NOMO-1 treated with dmso at 0.1 percent for 144 hours (cell line): Measurements from ENCODE around the gene CAMTA1.

Source experiments
- DNase-seq: peaks from one replicate; lab custom pipeline; 2025; ENCODE audit not compliant: unreplicated experiment; lab: John Stamatoyannopoulos, UW

CAMTA1 gene

DNA sequence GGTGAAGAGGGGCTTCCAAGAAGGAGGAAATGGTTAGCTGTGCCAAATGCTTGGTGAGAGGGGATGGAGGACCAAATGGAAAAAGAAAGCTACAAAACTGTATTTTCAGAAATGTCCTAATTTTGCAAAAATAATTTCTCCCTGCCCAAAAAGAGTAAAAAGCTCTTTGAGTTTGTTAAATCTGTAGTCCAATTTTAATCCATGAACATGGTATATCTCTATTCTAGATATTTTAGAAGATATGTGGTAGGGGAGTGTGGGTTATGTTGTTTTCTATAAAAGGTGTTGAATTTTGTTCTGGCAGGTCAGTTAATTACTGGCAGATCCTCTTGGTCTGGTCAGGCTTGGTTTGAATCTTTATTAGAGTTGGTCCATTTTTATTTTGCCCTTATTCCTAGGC, 511.7 kb downstream of the CAMTA1 start:
- no peak for DNase-seq

DNA sequence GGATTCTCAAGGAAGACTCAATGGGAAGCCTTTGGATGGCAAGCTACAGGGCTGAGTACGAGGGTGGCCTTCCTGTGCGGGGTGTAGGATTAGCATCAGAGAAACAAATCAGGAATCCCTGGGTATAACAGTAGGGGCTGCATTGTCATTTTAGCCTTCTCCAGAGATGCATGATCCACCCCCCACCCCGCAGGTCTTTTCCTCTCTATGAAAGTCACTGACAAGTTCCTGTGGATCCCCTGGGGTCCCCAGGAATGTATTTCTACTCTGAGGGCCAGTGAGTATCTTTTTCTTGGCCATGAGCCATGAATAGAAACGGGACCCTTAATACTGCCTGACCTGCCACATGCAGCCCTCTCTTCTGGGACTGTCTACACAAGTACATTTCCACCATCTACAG, 512.9 kb downstream of the CAMTA1 start:
- DNase-seq: no peak

DNA sequence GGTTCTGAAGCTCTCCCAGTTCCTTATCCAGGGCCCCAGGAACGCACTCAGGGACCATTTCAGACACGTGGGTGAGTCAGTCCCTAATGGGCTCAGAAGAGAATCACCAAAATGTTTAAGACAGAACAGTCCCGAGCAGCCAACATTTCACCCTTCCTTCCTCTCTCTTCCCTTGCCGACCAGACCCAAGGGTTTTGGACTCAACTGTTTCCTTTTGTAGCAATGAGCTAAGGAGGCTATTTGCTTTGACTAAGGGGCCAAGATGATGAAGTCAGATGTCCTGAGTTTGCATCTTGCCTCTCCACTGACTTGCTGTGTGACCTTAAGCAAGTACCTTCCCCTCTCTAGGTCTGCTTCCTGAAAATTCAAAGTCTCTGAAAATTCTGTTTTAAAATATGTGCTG, 513.5 kb downstream of the CAMTA1 start:
- no peak for DNase-seq

DNA sequence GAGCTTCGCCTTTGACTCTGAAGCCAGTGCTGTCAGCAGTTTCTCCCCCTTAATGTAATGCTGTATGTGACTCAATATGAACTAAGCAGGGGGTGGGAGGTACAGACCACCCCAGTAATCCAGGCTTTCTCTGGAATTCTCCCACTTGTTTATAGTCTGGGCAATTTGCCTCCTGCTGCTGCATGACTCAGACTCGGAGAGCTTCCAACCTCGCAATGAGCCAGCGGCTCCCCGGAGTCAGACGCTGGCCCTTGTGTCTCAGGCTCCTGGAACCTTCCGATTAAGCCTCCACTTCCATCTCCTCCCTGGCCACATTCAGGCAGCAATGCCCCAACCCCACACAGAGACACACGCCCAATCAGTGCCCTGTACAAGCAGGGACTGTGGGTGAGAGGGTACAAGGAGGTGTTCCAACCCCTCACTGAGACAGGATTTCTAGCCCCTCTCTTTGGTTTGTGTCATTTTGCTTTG, 514.1 kb downstream of the CAMTA1 start:
- DNase-seq: no peak

DNA sequence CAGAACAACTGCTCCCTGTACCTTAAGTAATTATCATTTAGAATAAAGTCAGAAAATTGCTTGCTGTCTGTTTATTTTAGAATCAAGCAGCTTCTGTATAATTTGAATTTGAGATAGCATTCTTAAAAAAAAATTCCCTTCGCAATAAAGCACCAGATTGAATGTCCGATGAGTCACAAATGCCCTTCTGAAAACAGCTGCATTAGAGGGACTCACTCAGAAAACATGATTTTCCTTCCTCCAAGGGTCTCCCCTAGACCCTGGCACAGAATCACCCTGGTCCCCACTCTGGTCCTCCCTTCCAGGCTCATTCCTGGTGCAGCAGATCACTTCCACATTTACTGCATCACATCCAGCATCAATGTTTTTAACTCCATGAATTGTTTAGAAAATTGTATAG, 514.7 kb downstream of the CAMTA1 start:
- no peak for DNase-seq

DNA sequence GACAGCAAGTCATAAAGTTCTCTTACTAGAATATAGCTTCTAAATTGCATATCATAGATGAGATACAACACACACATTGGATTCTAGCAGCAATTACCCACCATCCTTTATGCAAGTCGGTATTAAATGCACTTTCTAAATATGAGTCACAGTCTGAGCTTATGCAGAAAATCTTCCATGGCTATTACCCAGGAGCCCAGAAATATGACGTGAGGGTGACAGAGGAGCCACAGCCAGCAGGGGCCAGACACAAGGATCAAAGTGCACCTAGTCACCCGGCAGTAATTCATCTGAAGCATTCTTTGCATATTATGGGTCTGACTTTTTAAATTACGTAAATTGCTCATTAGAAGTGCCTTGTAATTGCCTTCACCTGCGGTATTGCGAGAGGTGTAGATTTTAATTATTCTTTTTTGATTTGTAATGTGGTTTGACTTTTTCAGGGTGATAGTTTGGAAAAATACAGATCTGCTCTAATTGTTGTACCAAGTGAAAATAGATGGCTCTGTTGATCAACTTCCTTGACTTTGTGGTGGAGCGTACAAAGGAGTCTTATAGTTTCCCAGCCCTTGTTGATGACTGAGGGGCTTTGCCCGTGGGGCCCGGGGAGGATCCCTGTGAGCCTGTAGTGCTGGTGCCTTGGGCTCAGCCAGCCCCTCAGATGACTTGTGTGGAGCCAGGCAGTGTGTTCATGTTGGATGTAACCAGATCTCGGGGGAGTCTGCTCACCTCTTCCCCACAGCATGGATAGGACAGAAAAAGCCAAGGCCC, 515.8 kb downstream of the CAMTA1 start:
- DNase-seq: no peak

DNA sequence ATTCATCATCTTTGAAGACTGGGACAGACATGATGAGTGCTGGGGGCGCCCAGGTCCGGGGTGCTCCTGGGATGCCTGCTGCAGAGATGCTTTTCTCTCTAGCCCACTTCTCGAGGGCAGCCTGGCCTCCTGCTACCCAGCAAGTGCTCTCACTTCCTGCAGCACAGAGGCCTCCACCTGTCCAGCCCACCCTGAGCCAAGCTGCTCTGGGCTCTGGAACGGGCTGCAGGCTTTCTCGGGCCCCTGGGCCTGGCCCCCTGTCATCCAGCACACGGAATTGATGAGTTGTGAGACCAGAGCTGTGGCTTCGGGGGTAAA, 516.4 kb downstream of the CAMTA1 start:
- DNase-seq: no peak

DNA sequence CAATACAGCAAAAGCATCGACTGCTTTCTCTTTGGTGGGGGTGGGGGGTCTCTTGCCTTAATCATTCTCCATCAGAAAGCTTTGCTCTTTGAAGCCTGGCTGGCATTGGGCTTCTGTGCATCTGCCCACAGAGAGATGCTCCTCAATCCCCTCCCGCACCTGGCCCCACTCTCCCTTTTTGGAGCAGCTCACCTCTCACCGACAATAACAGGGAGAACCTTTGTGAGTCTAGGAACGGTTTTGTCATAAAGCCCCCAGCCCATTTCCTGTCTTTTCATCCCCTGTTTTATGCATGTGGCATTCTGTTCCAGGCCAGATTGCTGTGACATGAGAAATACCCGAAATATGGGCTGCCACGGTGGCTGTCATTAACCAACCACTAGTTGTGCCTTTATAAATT, 516.9 kb downstream of the CAMTA1 start:
- DNase-seq: no peak

DNA sequence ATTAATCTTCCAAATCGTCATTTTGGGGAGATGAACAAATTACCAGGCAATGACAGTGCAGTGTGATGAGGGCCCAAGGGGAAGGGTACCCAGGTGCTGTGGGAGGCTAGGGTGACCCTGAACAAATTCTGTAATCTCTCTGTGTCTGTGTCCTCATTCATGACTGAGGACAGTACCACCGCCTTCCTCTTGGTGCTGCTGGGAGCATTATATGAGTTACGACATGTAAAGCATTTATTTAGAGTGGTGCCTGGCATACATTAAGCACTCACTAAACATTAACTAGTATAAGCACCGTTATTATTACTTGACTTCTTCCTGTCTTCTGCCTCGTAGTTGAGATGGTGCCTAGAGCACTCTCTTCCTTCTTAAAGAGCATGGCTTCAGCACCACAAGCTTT, 517.6 kb downstream of the CAMTA1 start:
- no peak for DNase-seq

DNA sequence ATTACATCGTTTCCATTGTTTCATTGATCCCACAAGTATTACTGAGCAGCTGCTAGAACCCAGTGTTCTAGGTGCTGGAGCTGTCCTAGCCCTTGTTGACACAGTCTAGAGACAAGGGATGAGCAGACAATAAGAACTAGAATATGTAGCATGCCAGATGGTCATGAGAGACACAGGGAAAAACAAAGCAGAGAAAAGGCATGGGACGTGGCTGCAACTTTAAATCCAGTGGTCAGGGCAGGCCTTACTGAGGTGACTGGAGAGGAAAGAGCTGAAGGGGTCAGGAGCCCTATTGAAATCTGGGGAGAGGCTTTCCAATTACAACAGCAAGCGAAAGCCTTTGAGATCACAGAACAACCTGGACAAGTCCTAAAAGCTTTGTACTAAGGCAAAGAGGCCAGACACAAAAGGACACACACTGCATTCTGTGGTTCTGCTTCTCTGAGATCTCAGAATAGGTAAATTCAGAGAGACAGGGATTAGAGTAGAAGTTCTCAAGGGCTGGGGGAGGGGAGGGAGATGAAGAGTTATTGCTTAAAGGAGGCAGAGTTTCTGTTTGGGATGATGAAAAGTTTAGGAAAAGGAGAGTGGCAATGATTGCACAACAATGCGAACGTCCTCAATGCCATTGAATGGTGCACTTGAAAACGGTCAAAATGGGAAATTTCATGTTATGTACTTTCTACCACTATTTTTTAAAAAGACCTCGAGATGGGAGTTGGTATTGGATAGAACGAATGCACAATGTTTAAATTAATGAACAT, 518.5 kb downstream of the CAMTA1 start:
- DNase-seq: no peak

DNA sequence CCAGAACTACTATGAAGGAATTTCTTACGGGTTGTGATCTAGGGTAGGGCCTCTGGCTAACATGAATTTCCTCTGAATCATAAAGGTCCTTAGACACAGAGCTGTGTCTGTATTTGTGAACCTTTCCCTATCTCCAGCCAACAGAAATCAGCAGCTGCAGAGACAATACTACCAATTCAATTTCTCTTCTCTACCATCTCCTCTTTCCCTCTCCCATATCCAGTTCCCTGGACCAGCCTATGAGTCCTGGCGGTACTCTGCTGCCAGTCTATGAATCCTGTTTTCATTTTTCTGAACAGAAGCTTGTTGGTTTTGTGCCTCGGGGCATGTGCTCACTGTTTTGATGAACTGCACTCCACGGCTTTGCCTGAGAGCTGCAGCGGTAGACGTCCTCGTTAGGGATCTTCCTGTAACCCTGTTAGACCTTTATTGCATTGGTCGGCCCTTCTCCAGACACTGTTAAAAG, 527.9 kb downstream of the CAMTA1 start:
- DNase-seq: no peak

DNA sequence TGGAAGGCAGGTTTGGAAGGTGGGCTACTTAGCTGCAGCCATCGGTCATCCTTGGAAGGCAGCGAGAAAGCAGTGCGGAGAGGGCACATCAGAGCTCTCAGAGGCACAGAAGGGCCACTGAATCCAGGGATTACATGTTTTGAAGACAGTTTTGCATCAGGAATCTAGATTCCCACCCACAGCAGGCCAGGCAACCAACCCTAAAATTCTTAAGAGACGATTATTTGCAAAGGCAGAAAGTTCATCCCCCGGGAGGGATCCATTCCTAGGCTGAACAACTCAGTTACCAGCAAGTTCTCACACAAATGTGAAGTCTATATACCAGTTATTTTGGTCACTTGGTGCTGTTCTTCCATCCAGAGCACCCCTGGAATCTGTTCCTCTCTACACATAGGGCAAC, 528.6 kb downstream of the CAMTA1 start:
- DNase-seq: no peak

DNA sequence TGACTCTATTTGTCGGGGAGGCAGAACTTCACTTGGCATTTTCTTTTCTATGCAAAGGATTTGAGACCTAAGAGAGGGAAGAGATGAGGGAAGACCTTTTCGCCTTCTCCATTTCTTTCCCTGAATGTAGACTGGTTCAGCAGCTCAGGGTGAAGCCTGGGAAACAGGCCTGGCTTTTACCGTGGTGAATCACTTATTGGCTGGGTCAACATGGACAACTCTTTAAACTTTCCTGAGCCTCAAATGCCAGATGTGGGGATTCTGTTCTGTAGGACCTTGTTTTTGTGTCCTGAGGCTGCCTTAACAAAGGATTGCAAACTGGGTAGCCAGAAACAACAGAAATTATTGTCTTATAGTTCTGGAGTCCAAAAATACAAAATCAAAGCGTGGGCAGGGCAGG, 530.1 kb downstream of the CAMTA1 start:
- DNase-seq: no peak

DNA sequence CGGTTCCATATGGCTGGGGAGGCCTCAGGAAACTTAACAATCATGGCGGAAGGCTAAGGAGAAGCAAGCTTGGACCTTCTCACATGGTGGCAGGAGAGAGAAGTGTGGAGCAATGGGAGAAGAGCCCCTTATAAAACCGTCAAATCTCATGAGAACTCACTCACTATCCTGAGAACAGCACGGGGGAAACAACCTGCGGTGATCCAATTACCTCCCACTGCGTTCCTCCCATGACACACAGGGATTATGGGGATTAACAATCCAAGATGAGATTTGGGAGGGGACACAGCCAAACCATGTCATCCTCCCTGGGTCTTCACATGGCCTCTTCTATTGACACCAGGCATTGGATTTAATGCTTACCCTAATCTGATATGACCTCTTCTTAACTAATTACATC, 530.7 kb downstream of the CAMTA1 start:
- DNase-seq: no peak

DNA sequence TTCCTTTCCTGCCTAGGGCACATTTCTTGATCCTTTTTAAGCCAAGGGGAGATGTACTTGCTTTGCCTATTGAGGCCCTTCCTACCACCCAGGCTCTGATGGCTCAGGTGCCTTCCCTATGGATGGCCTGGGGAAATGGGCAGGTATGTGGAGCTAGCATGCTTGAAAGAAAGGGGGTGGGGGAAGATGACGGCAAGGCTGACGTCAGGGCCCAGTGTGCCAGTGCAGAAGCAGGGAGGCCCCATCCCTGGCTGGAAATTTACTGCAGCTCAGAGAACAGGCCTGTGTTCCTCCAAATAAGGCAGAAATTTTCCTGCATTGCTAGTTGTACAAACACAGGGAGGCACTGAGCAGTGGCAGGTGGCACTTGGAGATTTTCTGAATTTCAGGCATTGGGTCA, 532.6 kb downstream of the CAMTA1 start:
- no peak for DNase-seq

DNA sequence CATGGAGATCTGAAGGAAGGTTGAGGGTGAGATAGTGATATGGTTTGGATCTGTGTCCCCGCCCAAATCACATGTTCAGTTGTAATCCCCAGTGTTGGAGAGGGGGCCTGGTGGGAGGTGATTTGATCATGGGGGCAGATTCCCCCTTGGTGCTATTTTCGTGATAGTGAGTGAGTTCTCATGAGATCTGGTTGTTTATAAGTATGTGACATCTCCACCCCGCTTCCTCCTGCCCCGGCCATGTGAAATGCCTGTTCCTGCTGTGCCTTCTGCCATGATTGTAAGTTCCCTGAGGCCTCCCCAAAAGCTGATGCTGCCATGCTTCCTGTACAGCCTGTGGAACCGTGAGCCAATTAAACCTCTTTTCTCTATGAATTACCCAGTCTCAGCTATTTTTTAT, 533.9 kb downstream of the CAMTA1 start:
- no peak for DNase-seq

DNA sequence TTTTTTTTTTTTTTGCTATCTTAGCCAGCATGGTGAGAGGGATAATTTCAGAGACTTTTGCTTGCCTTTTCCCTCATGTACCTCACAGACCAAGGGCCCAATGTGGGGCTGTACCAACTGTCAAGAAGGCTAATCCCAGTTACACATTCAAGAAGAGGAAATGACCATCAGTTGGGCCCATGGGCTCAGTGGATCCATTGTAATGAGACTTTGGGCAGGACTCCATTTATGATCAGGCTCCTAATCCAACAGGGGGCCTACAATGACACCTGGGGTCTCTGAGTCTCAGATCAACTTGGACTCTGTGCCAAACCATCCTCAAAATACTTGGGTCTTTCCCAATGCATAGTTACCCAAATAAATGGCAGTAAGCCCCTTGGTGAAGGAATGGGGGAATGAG, 535.4 kb downstream of the CAMTA1 start:
- DNase-seq: no peak

DNA sequence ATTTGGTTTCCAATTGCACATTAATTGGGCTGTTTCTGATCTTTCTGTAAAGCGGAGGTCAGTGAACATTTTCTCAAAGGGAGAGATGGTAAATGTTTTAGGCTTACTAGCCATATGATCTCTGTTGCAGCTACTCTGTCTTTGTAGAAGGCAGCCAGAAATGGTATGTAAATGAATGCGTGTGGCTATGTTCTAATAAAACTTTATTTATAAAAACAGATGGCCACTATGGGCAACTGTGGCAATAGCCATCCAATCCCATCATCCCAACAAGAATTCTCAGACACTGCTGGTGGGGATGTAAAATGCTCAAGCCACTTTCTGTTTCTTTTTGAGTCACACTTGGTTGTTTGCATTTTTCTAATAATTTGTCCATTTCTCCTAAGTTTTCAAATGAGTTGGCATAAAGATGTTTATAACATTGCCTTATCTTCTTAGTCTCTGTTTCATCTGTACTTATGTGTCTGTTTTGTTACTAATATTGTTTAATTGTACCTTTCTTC, 537.1 kb downstream of the CAMTA1 start:
- DNase-seq: no peak

DNA sequence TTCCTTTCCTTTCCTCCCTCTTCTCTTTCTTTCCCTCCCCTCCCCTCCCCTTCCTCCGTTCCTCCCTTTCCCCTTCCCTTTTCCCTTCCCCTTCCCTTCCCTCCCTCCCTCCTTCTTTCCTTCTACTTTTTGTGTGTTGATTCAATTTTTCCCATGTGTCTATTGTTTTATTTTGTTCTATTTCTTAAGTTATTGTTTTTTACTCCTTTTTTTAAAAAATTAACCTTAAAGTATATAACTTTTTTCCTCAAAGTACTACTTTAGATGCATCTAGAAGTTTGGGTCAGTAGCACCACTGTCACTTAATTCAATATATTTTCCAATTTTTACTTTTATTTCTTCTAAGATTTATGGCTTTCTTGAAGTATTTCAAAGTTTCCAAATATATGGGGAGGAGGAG, 537.7 kb downstream of the CAMTA1 start:
- no peak for DNase-seq

DNA sequence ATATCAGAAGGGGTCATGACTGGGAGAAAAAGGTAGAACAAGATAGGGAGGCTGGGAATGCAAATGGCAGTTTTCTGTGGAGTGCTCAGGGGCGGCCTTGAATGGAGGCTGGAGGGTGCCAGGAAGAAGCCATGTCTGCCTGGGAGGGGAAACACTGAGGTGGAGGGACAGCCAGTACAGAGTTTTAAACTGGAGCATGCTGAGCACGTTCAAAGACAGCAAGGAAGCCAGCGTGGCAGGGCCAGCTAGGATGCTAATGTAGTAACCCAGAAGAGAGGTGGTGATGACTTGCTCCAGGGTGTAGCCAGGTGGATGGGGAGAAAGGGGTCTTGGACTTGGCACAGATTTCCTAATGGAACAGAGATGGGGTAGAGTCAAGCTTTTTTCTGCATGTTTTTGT, 540.0 kb downstream of the CAMTA1 start:
- no peak for DNase-seq

DNA sequence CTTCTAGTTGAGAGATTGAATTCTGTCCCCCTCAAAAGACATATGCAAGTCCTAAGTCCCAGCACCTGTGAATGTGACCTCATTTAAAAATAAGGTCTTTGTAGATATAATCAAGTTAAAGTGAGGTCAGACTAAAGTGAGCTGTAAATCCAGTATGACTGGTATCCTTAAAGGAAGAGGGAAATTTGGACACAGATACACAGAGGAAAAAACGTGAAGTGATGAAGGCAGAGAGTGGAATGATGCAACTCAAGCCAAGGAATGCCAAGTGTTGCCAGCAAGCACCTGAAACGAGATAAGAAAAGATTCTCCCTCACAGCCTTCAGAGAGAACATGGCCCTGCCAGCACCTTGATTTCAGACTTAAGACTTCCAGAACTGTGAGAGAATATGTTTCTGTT, 541.1 kb downstream of the CAMTA1 start:
- no peak for DNase-seq

DNA sequence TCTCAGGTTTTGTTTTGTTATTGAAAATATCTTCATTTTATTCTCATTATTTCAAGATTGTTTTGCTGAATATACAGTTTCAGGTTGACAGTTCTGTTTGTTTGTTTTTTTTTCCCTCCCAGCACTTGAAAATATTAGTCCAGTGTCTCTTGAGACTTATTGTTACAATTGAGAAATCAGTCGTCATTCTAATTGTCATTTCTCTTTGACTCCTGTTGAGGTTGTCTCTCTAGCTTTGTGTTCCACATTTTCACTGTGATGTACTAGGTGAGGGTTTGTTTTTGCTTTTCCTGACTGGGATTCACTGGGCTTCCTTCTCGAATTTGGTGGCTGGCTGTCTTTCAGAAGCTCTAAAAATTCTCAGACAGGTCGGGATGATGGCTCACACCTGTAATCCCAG, 542.6 kb downstream of the CAMTA1 start:
- DNase-seq: no peak
